ENCODE data around the gene ARMH4. TPM values are rescaled to one million over a fixed set of nuclear protein-coding genes. Genes with fewer than 3 reads are reported as not detected.

The ARMH4 gene
- total RNA-seq, 1 experiment from 2014 or later, result 0.07 TPM

- H3K4me1 ChIP-seq, result 0 out of 2 replicates have a peak, but pooled peaks cover 4% of the 10 kb centered on the region
- Mint-ChIP-seq H3K4me1 (ENCODE audit: low read depth, unreplicated experiment) (peaks cover 9% of the 10 kb centered on the region), H3K27me3 (ENCODE audit: insufficient read depth, unreplicated experiment) (peaks cover 7% of the 10 kb centered on the region), H3K36me3 (ENCODE audit: insufficient read depth, unreplicated experiment) (no peaks in the 10 kb centered on the region), H3K27ac (ENCODE audit: unreplicated experiment) (no peak overlapping the region), H3K4me3 (ENCODE audit: unreplicated experiment) (no peak overlapping the region), H3K9me3 (ENCODE audit: unreplicated experiment) (no peaks in the 10 kb centered on the region)
- BruUV-seq (replicated peaks), result no TSS peak
- TF ChIP-seq, protein P1, sequence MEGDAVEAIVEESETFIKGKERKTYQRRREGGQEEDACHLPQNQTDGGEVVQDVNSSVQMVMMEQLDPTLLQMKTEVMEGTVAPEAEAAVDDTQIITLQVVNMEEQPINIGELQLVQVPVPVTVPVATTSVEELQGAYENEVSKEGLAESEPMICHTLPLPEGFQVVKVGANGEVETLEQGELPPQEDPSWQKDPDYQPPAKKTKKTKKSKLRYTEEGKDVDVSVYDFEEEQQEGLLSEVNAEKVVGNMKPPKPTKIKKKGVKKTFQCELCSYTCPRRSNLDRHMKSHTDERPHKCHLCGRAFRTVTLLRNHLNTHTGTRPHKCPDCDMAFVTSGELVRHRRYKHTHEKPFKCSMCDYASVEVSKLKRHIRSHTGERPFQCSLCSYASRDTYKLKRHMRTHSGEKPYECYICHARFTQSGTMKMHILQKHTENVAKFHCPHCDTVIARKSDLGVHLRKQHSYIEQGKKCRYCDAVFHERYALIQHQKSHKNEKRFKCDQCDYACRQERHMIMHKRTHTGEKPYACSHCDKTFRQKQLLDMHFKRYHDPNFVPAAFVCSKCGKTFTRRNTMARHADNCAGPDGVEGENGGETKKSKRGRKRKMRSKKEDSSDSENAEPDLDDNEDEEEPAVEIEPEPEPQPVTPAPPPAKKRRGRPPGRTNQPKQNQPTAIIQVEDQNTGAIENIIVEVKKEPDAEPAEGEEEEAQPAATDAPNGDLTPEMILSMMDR (IDR thresholded peaks at IDR 0.05; ENCODE audit: insufficient read depth in 1 of 2, low read depth in 1 of 2, low read length in 1 of 2, severe bottlenecking in 1 of 2, unreplicated experiment in 1 of 2), result no peak
- CTCF ChIA-PET, result interaction anchor here (0.7 kb wide), 1 partner anchor 525 kb away, joined by 3 read pairs; no protein-coding TSS in a partner anchor
- intact Hi-C loops (cut with micrococcal nuclease; ENCODE audit: unreplicated experiment), result no loop called here
- H3K27me3 ChIP-seq (replicated peaks; ENCODE audit: control insufficient read depth, insufficient read depth, low read length), result no peaks in the 10 kb centered on the region
- H3K36me3 ChIP-seq (ENCODE audit: control insufficient read depth, insufficient read depth, low read length), result no peaks in the 10 kb centered on the region
- POLR2A ChIA-PET, result no interaction called here
- no peaks in the 10 kb centered on the region for H3K9me3 ChIP-seq
- no peak for DNase-seq
- no peak overlapping the region for H3K4me3 ChIP-seq (ENCODE audit: low read depth, low read length)
Observed at GRCh38 chr14:58167891-58168290, 15.9 kb upstream of the ARMH4 start.

- POLR2A ChIA-PET, result no interaction called here
- no peaks in the 10 kb centered on the region for H3K9me3 ChIP-seq
- TF ChIP-seq, protein P1 (IDR thresholded peaks at IDR 0.05; ENCODE audit: insufficient read depth in 1 of 2, low read depth in 1 of 2, low read length in 1 of 2, severe bottlenecking in 1 of 2, unreplicated experiment in 1 of 2), result no peak
Observed at GRCh38 chr14:58167057-58167456, 15.0 kb upstream of the ARMH4 start.

DNA sequence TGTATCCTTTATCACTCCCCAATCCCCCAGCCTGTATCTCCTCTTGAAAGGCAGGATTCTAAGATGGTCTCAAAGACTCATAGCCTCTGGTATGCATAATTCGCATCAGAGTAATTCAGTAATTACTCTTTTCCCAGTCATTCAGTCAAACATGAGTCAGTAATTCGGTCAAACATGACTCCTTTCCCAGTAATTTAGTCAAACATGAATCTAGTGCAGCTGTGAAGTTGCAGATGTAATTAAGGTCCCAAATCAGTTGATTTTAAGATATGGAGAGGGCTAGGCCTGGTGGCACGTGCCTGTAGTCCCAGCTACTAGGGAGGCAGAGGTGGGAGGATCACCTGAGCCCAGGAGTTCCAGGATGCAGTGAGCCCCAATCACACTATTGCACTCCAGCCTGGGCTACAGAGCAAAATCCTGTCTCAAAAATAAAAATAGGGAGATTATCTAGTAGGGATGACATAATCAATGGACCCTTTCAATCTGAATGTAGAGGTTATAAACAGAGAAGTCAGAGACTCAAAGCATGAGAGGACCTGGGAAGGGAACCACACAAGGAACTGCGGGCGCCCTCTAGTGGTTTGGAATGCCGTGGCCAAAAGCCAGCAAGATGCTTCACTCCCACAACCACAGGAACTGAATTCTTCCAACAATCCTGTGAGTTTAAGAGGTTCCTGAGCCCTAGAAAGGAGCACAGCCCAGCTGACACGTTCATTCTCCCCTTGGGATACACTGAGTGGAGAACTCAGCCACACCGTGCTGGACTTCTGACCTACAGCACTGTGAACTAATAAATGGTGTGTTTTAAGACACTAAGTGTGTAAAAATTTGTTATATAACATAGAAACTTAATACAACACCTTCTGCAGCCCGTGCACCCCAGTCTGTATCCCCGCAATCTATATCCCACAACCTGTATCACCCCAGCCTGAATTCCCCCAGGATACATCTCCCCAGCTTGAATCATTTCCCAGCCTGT lies 14.3 kb upstream of the ARMH4 start:
- ChIA-PET POLR2A (no interaction called here), CTCF (interaction anchor here (0.7 kb wide), 1 partner anchor 786 kb away, joined by 3 read pairs; no protein-coding TSS in a partner anchor)
- intact Hi-C loops (cut with micrococcal nuclease; ENCODE audit: unreplicated experiment), result loop anchor here (1.0 kb wide), 1 partner anchor 58 kb away; no protein-coding TSS in a partner anchor
- BruUV-seq (replicated peaks), result no TSS peak
- H3K36me3 ChIP-seq (ENCODE audit: control insufficient read depth, insufficient read depth, low read length), result no peaks in the 10 kb centered on the region
- H3K27me3 Mint-ChIP-seq (ENCODE audit: insufficient read depth, unreplicated experiment), result peaks cover 7% of the 10 kb centered on the region
- peaks cover 9% of the 10 kb centered on the region for H3K4me1 Mint-ChIP-seq (ENCODE audit: low read depth, unreplicated experiment)
- peak; percentile 79 to 80 for DNase-seq
- H3K27me3 ChIP-seq (replicated peaks; ENCODE audit: control insufficient read depth, insufficient read depth, low read length), result no peaks in the 10 kb centered on the region
- H3K4me1 ChIP-seq, result 0 out of 2 replicates have a peak, but pooled peaks cover 4% of the 10 kb centered on the region
- no peaks in the 10 kb centered on the region for H3K9me3 ChIP-seq
- TF ChIP-seq, protein P1 (IDR thresholded peaks at IDR 0.05; ENCODE audit: insufficient read depth in 1 of 2, low read depth in 1 of 2, low read length in 1 of 2, severe bottlenecking in 1 of 2, unreplicated experiment in 1 of 2), result peak; percentile 85 to 90
- H3K27ac Mint-ChIP-seq (ENCODE audit: unreplicated experiment), result no peak overlapping the region
- no peaks in the 10 kb centered on the region for H3K36me3 Mint-ChIP-seq (ENCODE audit: insufficient read depth, unreplicated experiment)
- H3K9me3 Mint-ChIP-seq (ENCODE audit: unreplicated experiment), result no peaks in the 10 kb centered on the region
- no peak overlapping the region for H3K4me3 ChIP-seq (ENCODE audit: low read depth, low read length)
- no peak overlapping the region for H3K4me3 Mint-ChIP-seq (ENCODE audit: unreplicated experiment)

More at GRCh38 chr14:58167057-58167456, 15.0 kb upstream of the ARMH4 start:
- Histone ChIP-seq H3K4me1 (0 out of 2 replicates have a peak, but pooled peaks cover 4% of the 10 kb centered on the region), H3K27me3 (replicated peaks; ENCODE audit: control insufficient read depth, insufficient read depth, low read length) (no peaks in the 10 kb centered on the region), H3K36me3 (ENCODE audit: control insufficient read depth, insufficient read depth, low read length) (no peaks in the 10 kb centered on the region), H3K4me3 (ENCODE audit: low read depth, low read length) (no peak overlapping the region)
- intact Hi-C loops (cut with micrococcal nuclease; ENCODE audit: unreplicated experiment), result no loop called here
- CTCF ChIA-PET, result interaction anchor here (0.7 kb wide), 1 partner anchor 524 kb away, joined by 3 read pairs; no protein-coding TSS in a partner anchor
- H3K9me3 Mint-ChIP-seq (ENCODE audit: unreplicated experiment), result no peaks in the 10 kb centered on the region
- H3K4me3 Mint-ChIP-seq (ENCODE audit: unreplicated experiment), result no peak overlapping the region
- BruUV-seq (replicated peaks), result no TSS peak
- DNase-seq, result no peak
- H3K36me3 Mint-ChIP-seq (ENCODE audit: insufficient read depth, unreplicated experiment), result no peaks in the 10 kb centered on the region
- no peak overlapping the region for H3K27ac Mint-ChIP-seq (ENCODE audit: unreplicated experiment)
- peaks cover 7% of the 10 kb centered on the region for H3K27me3 Mint-ChIP-seq (ENCODE audit: insufficient read depth, unreplicated experiment)
- peaks cover 9% of the 10 kb centered on the region for H3K4me1 Mint-ChIP-seq (ENCODE audit: low read depth, unreplicated experiment)

All from Caco-2 (cell line).